Measurements from ENCODE around the gene SLC22A24. TPM values are rescaled to one million over a fixed set of nuclear protein-coding genes. Genes with fewer than 3 reads are reported as not detected.

SLC22A24 gene
- total RNA-seq, 2 donors from 2014 or later, result not detected

- no peaks in the 10 kb centered on the region for H3K9me3 ChIP-seq (ENCODE audit: control insufficient read depth, low read length, poor library complexity, severe bottlenecking)
- Mint-ChIP-seq H3K27ac (no peak overlapping the region), H3K36me3 (ENCODE audit: low read depth) (no peaks in the 10 kb centered on the region), H3K27me3 (peaks cover 67% of the 10 kb centered on the region), H3K4me1 (peaks cover 4% of the 10 kb centered on the region), H3K4me3 (no peak overlapping the region)
- ATAC-seq, result no peak
- DNase-seq, result no peak
These were observed 111.6 kb downstream of the SLC22A24 start for GRCh38 chr11:63032457-63032856.

Other genes starting within 250 kb of the SLC22A24 start
- not detected for gene CHRM1, start 222.9 kb downstream of the SLC22A24 start, total RNA-seq
- not detected for gene SLC22A6, start 159.3 kb downstream of the SLC22A24 start, total RNA-seq
- gene SLC22A8, start 128.4 kb downstream of the SLC22A24 start, total RNA-seq, result not detected
- gene SLC22A25, start 99.4 kb upstream of the SLC22A24 start, total RNA-seq, result not detected
- gene SLC22A9, start 225.6 kb upstream of the SLC22A24 start, total RNA-seq, result not detected

All from T-helper 17 cell (primary cell).